NCI-H128 (cell line): Measurements from ENCODE around the gene RNF157.

Experiments
- DNase-seq: peaks from one replicate; lab custom pipeline; 2025; ENCODE audit not compliant: unreplicated experiment; lab: John Stamatoyannopoulos, UW

The RNF157 gene

GRCh38 chr17:76145231-76146052, 94.9 kb downstream of the RNF157 start:
- no peak for DNase-seq

- DNase-seq, result no peak
Observed at GRCh38 chr17:76142585-76143041, 97.7 kb downstream of the RNF157 start.

GRCh38 chr17:76142039-76142584, 98.2 kb downstream of the RNF157 start:
- no peak for DNase-seq

- DNase-seq, result peak; percentile 82
Observed at GRCh38 chr17:76141212-76142038, 98.9 kb downstream of the RNF157 start, which contains the start of gene FOXJ1. Gene FOXJ1 (minus strand): TSS chr17:76141245. CDS start chr17:76140395, 850 bp downstream.

- no peak for DNase-seq
Observed at GRCh38 chr17:76140661-76141211, 99.6 kb downstream of the RNF157 start.

GRCh38 chr17:76139801-76140660, 100.3 kb downstream of the RNF157 start:
- no peak for DNase-seq

GRCh38 chr17:76138896-76139752, 101.2 kb downstream of the RNF157 start:
- no peak for DNase-seq

GRCh38 chr17:76138234-76138895, 101.9 kb downstream of the RNF157 start:
- DNase-seq, result no peak

GRCh38 chr17:76137351-76138233, 102.7 kb downstream of the RNF157 start:
- no peak for DNase-seq

GRCh38 chr17:76137001-76137350, 103.3 kb downstream of the RNF157 start:
- DNase-seq, result no peak

- DNase-seq, result no peak
Observed at GRCh38 chr17:76136276-76137000, 103.9 kb downstream of the RNF157 start.

- DNase-seq, result no peak
Observed at GRCh38 chr17:76135810-76136188, 104.5 kb downstream of the RNF157 start.

- no peak for DNase-seq
Observed at GRCh38 chr17:76134911-76135809, 105.1 kb downstream of the RNF157 start.

- no peak for DNase-seq
Observed at GRCh38 chr17:76132574-76133338, 107.5 kb downstream of the RNF157 start.

- DNase-seq, result no peak
Observed at GRCh38 chr17:76131692-76132573, 108.4 kb downstream of the RNF157 start.
